ENCODE data around the gene DPH3. TPM values are rescaled to one million over a fixed set of nuclear protein-coding genes. Genes with fewer than 3 reads are reported as not detected.

Gene DPH3
- total and polyA plus RNA-seq, 10 of the 15 experiments (the other 5 are each of a cell fraction or from before 2014, with no cell fraction given): 10.8 to 71.8 (median 23.4) TPM

DNA sequence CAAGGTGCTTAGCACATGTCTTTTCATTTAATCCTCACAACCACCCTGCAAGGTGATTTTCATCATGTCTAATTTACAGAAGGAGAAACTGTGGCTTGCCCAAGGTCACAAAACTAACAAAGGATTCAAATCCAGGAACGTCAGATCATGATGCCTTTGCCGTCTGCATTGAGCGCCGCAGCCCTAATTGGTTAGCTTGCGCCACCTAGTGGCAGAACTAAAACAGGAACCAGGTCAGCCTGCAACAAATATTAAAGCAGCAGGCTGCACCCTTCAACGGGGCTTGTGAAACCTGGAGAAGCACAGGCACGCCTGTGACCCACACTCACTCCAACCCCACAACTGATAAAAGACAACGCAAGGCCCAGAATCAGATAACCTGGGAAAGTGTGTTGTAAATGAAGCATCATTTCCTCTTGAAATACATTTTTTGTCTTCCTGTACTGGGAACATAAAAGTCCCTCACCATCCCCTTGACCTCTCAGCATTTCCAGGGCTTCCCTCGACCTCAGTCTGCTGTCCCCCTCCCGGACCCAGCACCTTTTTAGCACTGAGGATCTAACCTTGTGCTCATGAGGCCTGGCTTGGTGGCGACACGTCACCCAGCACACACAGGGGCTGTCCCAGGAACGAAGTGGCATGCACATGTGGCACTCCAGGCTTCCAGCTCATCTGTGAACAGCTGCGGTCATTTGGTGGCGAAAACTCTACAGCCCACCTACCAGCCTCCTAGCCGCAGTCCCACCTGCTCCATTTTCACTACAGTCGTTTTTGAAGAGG, 17.3 kb downstream of the DPH3 start (continued):
- TF ChIP-seq, protein P1, sequence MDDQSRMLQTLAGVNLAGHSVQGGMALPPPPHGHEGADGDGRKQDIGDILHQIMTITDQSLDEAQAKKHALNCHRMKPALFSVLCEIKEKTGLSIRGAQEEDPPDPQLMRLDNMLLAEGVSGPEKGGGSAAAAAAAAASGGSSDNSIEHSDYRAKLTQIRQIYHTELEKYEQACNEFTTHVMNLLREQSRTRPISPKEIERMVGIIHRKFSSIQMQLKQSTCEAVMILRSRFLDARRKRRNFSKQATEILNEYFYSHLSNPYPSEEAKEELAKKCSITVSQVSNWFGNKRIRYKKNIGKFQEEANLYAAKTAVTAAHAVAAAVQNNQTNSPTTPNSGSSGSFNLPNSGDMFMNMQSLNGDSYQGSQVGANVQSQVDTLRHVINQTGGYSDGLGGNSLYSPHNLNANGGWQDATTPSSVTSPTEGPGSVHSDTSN (IDR thresholded peaks at IDR 0.05; ENCODE audit: insufficient replicate concordance, low read depth, low read length): no peak
- TF ChIP-seq YY1 (IDR thresholded peaks at IDR 0.05; ENCODE audit: low read depth, low read length) (peak; percentile 73), PAX5 (IDR thresholded peaks at IDR 0.05; ENCODE audit: borderline replicate concordance, low read depth, low read length) (peak; percentile 40; the same call in 1 of the 2 replicates), EED (IDR thresholded peaks at IDR 0.05; ENCODE audit: low read depth) (no peak), ASH2L (IDR thresholded peaks at IDR 0.05; ENCODE audit: borderline replicate concordance, low read depth) (no peak), POLR2AphosphoS5 (IDR thresholded peaks at IDR 0.05; ENCODE audit: low read length) (no peak), NFYA (IDR thresholded peaks at IDR 0.05; ENCODE audit: borderline replicate concordance, low read depth, low read length) (no peak), SMAD1 (IDR thresholded peaks at IDR 0.05; ENCODE audit: low read depth, partially characterized antibody) (no peak), NR2C1 (IDR thresholded peaks at IDR 0.05) (no peak), IKZF1 (conservative IDR thresholded peaks at IDR 0.05) (peak; percentile 70), LARP7 (IDR thresholded peaks at IDR 0.05) (no peak), SIN3A (IDR thresholded peaks at IDR 0.05; ENCODE audit: low read depth, low read length) (no peak), ZNF207 (IDR thresholded peaks at IDR 0.05; ENCODE audit: borderline replicate concordance) (no peak; the same call in 1 of the 2 replicates), PML (IDR thresholded peaks at IDR 0.05; ENCODE audit: low read length) (no peak), DPF2 (IDR thresholded peaks at IDR 0.05) (peak; percentile 56; the same call in 1 of the 2 replicates), MTA3 (IDR thresholded peaks at IDR 0.05; ENCODE audit: borderline replicate concordance, low read length) (no peak), SREBF2 (IDR thresholded peaks at IDR 0.05; ENCODE audit: low read length) (no peak), CBX3 (IDR thresholded peaks at IDR 0.05; ENCODE audit: borderline replicate concordance, low read depth) (no peak), ATF2 (IDR thresholded peaks at IDR 0.05; ENCODE audit: low read length) (no peak), ZSCAN29 (IDR thresholded peaks at IDR 0.05) (no peak), NR2F1 (conservative IDR thresholded peaks at IDR 0.05) (no peak), SMC3 (IDR thresholded peaks at IDR 0.05; ENCODE audit: borderline replicate concordance, low read length) (peak; percentile 90)
- TF ChIP-seq, protein P2, sequence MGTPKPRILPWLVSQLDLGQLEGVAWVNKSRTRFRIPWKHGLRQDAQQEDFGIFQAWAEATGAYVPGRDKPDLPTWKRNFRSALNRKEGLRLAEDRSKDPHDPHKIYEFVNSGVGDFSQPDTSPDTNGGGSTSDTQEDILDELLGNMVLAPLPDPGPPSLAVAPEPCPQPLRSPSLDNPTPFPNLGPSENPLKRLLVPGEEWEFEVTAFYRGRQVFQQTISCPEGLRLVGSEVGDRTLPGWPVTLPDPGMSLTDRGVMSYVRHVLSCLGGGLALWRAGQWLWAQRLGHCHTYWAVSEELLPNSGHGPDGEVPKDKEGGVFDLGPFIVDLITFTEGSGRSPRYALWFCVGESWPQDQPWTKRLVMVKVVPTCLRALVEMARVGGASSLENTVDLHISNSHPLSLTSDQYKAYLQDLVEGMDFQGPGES (IDR thresholded peaks at IDR 0.05): no peak
- TF ChIP-seq, protein P3, sequence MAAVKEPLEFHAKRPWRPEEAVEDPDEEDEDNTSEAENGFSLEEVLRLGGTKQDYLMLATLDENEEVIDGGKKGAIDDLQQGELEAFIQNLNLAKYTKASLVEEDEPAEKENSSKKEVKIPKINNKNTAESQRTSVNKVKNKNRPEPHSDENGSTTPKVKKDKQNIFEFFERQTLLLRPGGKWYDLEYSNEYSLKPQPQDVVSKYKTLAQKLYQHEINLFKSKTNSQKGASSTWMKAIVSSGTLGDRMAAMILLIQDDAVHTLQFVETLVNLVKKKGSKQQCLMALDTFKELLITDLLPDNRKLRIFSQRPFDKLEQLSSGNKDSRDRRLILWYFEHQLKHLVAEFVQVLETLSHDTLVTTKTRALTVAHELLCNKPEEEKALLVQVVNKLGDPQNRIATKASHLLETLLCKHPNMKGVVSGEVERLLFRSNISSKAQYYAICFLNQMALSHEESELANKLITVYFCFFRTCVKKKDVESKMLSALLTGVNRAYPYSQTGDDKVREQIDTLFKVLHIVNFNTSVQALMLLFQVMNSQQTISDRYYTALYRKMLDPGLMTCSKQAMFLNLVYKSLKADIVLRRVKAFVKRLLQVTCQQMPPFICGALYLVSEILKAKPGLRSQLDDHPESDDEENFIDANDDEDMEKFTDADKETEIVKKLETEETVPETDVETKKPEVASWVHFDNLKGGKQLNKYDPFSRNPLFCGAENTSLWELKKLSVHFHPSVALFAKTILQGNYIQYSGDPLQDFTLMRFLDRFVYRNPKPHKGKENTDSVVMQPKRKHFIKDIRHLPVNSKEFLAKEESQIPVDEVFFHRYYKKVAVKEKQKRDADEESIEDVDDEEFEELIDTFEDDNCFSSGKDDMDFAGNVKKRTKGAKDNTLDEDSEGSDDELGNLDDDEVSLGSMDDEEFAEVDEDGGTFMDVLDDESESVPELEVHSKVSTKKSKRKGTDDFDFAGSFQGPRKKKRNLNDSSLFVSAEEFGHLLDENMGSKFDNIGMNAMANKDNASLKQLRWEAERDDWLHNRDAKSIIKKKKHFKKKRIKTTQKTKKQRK (IDR thresholded peaks at IDR 0.05; ENCODE audit: low read depth, low read length): no peak

Data from GM12878 (cell line).